Ovary (tissue), 9 donors: Measurements from ENCODE around the gene ZNF514. TPM values are rescaled to one million over a fixed set of nuclear protein-coding genes. Genes with fewer than 3 reads are reported as not detected.
"Not testable (repeated sequence)": the region's sequence is repeated elsewhere in the genome, so short reads cannot be mapped to it uniquely, and the experiment has no call there.

Experiments
- DNase-seq, 5 donors: peaks; one replicate each; pipeline ENCODE4 v3.0.0-alpha.2; 2019 to 2020
- H3K27ac ChIP-seq, 2 donors: fragments of 200-600 bp; one replicate each; pipeline versions ENCODE4 v1.5.1 to v1.8.0; 2019 to 2022
- H3K27me3 ChIP-seq: fragments of 200-600 bp; one replicate; pipeline ENCODE4 v1.8.0; 2022
- H3K36me3 ChIP-seq: fragments of 200-600 bp; sonication (generic); one replicate; pipeline ENCODE4 v1.5.1; 2019
- H3K4me1 ChIP-seq: one replicate; pipeline ENCODE4 v1.8.1; 2013; ENCODE audit warnings: mild to moderate bottlenecking, moderate library complexity; ENCODE audit not compliant: insufficient read depth
- H3K4me3 ChIP-seq: fragments of 200-600 bp; sonication (generic); one replicate; pipeline ENCODE4 v1.5.1; 2017
- H3K9me3 ChIP-seq, 2 donors: fragments of 200-600 bp in 1 of 2; sonication (generic) in 1 of 2; one replicate each; pipeline versions ENCODE4 v1.5.1 to v1.8.1; 2013 to 2019; ENCODE audit warnings: mild to moderate bottlenecking in 1 of 2, moderate library complexity in 1 of 2
- EP300 ChIP-seq: sonication (generic); formaldehyde crosslinking; IDR thresholded peaks from one replicate; pipeline ENCODE4 v1.6.1; 2017; ENCODE audit warnings: antibody characterized with exemption
- POLR2A ChIP-seq: fragments of 450-650 bp; IDR thresholded peaks from one replicate; pipeline ENCODE4 v1.6.1; 2017; ENCODE audit warnings: antibody characterized with exemption, mild to moderate bottlenecking, moderate library complexity
- WGBS, 3 donors: extraction: QIAGEN DNeasy Blood & Tissue Kit in 1 of 3; methylation state at CpG; one replicate each; pipeline versions ENCODE4 v1.1.5 to v1.1.7; 2013 to 2017; 5-methylcytosine and 5-hydroxymethylcytosine counted together
- intact Hi-C, 4 donors: fragments of 100-400 bp; cut with DNase I; formaldehyde crosslinking; loops; one replicate each; pipeline versions ENCODE4 v1.11.0 to v1.15.1; 2022 to 2023
- polyA plus RNA-seq, 2 donors: library from polyadenylated mRNA; stranded (reverse); fragments of 200-250 nt in 1 of 2; fragments of 350-450 nt in 1 of 2; fragmentation: Illumina TruSeq in 1 of 2; extraction: RNeasy Lipid Tissue Mini Kit (QIAGEN cat#74804) in 1 of 2; gene quantifications; one replicate each; pipeline ENCODE4 v1.2.3, GENCODE V29; 2013 to 2014
- total RNA-seq, 7 donors: library from RNA; depleted of rRNA in 2 of 7; stranded (reverse); fragments of >200 nt in 2 of 7; fragmentation: NEBNext Ultra II Directional in 3 of 7; extraction: Animal tissue kit (Norgen Biotek cat#: 25700) in 3 of 7; gene quantifications; one replicate each; pipeline versions ENCODE4 v1.1.0 to v1.2.4, GENCODE V29; 2016 to 2023
- TF ChIP-seq, protein P1 (sequence below), 3 donors: fragments of 450-650 bp in 2 of 3; fragments of 200-600 bp in 1 of 3; IDR thresholded peaks; one replicate each; pipeline versions ENCODE4 v1.5.1 to v1.8.0; 2016 to 2022; ENCODE audit warnings: antibody characterized with exemption in 3 of 3, mild to moderate bottlenecking in 1 of 3
- donor health status: DM: no; HTN: no; CAD: no; lungs with moderate emphysema.
- donor health status: DM: no; HTN: no; CAD: no.
- donor health status: Bipolar disorder and iron deficiency.
- donor health status: DM: yes; HTN: yes; CAD: no.
- donor health status: DM: no; HTN: no; CAD: no.
- donor health status: DM: yes; HTN: yes; CAD: no.

Gene ZNF514
- total and polyA plus RNA-seq, 9 donors = 10.3 to 30.8 (median 24.4) TPM

DNA sequence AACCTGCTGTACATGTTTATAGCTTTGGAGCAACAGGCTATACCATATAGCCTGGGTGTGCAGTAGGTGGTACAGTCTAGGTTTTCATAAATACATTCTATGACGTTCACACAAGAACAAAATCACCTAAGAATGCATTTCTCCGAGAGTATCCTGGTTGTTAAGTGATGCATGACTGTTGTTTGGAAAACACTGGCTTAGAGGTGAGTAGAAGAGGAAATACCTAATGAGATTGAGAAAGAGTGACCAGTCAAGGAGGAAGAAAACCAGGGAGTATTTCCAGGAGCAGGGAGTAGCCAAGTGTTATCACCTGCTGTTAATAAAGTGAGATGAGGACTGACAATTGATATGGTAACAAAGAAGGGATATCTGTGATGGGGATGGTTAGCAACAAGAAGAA lies 44.7 kb upstream of the ZNF514 start:
- H3K4me3 ChIP-seq = no peak overlapping the region
- DNase-seq = no peak
- WGBS, 3 donors = 90 to 95% (median 91%) methylated on average over 2 of the region's 2 CpGs
- H3K4me1 ChIP-seq = no peaks in the 10 kb centered on the region
- intact Hi-C loops = no loop called here
- no peaks in the 10 kb centered on the region for H3K9me3 ChIP-seq
- H3K27ac ChIP-seq = no peak overlapping the region
- H3K27me3 ChIP-seq = no peaks in the 10 kb centered on the region
- TF ChIP-seq, protein P1, sequence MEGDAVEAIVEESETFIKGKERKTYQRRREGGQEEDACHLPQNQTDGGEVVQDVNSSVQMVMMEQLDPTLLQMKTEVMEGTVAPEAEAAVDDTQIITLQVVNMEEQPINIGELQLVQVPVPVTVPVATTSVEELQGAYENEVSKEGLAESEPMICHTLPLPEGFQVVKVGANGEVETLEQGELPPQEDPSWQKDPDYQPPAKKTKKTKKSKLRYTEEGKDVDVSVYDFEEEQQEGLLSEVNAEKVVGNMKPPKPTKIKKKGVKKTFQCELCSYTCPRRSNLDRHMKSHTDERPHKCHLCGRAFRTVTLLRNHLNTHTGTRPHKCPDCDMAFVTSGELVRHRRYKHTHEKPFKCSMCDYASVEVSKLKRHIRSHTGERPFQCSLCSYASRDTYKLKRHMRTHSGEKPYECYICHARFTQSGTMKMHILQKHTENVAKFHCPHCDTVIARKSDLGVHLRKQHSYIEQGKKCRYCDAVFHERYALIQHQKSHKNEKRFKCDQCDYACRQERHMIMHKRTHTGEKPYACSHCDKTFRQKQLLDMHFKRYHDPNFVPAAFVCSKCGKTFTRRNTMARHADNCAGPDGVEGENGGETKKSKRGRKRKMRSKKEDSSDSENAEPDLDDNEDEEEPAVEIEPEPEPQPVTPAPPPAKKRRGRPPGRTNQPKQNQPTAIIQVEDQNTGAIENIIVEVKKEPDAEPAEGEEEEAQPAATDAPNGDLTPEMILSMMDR (IDR thresholded peaks at IDR 0.05) = no peak
- no peaks in the 10 kb centered on the region for H3K36me3 ChIP-seq

GRCh38 chr2:95203911-95204310 lies 44.3 kb upstream of the ZNF514 start:
- Histone ChIP-seq H3K4me1 (no peaks in the 10 kb centered on the region), H3K27me3 (no peaks in the 10 kb centered on the region), H3K27ac (no peak overlapping the region), H3K9me3 (no peaks in the 10 kb centered on the region), H3K36me3 (no peaks in the 10 kb centered on the region), H3K4me3 (no peak overlapping the region)
- intact Hi-C loops = no loop called here
- 87 to 93% (median 92%) methylated on average over 4 of the region's 4 CpGs for WGBS, 3 donors
- TF ChIP-seq EP300 = no peak
- TF ChIP-seq, protein P1 (IDR thresholded peaks at IDR 0.05) = no peak
- no peak for TF ChIP-seq POLR2A
- DNase-seq = no peak

GRCh38 chr2:95192956-95193355 lies 33.3 kb upstream of the ZNF514 start:
- peak; percentile 35 to 67 (median 50) for DNase-seq
- not testable (repeated sequence) for H3K36me3 ChIP-seq, H3K27me3 ChIP-seq, H3K4me3 ChIP-seq, H3K4me1 ChIP-seq, H3K27ac ChIP-seq, H3K9me3 ChIP-seq
- TF ChIP-seq, protein P1 (IDR thresholded peaks at IDR 0.05) = peak in 1 of 3 donors; percentile 22
- intact Hi-C loops = loop anchor here in 1 of 4 donors (10.0 kb wide), 1 partner anchor 542 kb away; no protein-coding TSS in a partner anchor
- 16 to 23% (median 21%) methylated on average over 13 to 15 of the region's 15 CpGs for whole genome bisulfite sequencing, 3 donors

GRCh38 chr2:95185973-95186372 lies 26.3 kb upstream of the ZNF514 start:
- no peak overlapping the region for H3K27ac ChIP-seq
- intact Hi-C loops = no loop called here
- peaks cover 4% of the 10 kb centered on the region for H3K36me3 ChIP-seq
- peaks cover 0 to 11% of the 10 kb centered on the region in 2 donors for H3K9me3 ChIP-seq
- H3K4me1 ChIP-seq = no peaks in the 10 kb centered on the region
- DNase-seq = no peak
- H3K27me3 ChIP-seq = no peaks in the 10 kb centered on the region
- WGBS, 3 donors = 72 to 84% (median 81%) methylated on average over 2 of the region's 2 CpGs
- H3K4me3 ChIP-seq = no peak overlapping the region
- no peak for TF ChIP-seq POLR2A
- TF ChIP-seq, protein P1 (IDR thresholded peaks at IDR 0.05) = no peak
- no peak for TF ChIP-seq EP300

DNA sequence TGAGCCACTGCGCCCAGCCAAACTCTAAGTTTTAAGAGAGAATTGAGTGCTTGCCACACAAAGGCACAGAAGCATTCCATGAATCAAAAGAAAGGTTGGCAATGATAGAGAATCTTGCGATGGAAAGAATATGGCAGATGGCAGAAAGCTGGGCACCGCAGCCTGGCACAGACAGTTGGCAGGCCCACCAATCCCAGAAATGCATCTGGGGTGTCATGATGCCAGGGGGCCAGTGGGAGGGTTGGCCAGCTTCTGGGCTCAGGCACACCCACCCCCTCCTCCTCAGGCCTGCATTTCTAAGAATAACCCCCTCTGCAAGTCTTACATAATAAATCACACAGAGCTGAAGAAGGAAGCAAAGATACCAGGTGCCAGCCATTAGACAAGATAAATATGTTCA lies 25.5 kb upstream of the ZNF514 start:
- TF ChIP-seq EP300 = no peak
- TF ChIP-seq, protein P1 (IDR thresholded peaks at IDR 0.05) = no peak
- TF ChIP-seq POLR2A = no peak
- intact Hi-C loops = no loop called here
- 93 to 97% (median 96%) methylated on average over 3 of the region's 3 CpGs for WGBS, 3 donors
- H3K4me1 ChIP-seq = no peaks in the 10 kb centered on the region
- H3K27me3 ChIP-seq = no peaks in the 10 kb centered on the region
- H3K9me3 ChIP-seq = peaks cover 4 to 17% of the 10 kb centered on the region in 2 donors
- DNase-seq = no peak
- no peak overlapping the region for H3K4me3 ChIP-seq
- no peak overlapping the region for H3K27ac ChIP-seq
- H3K36me3 ChIP-seq = peaks cover 4% of the 10 kb centered on the region
